ENCODE measurements around the gene COPS3.

DNA sequence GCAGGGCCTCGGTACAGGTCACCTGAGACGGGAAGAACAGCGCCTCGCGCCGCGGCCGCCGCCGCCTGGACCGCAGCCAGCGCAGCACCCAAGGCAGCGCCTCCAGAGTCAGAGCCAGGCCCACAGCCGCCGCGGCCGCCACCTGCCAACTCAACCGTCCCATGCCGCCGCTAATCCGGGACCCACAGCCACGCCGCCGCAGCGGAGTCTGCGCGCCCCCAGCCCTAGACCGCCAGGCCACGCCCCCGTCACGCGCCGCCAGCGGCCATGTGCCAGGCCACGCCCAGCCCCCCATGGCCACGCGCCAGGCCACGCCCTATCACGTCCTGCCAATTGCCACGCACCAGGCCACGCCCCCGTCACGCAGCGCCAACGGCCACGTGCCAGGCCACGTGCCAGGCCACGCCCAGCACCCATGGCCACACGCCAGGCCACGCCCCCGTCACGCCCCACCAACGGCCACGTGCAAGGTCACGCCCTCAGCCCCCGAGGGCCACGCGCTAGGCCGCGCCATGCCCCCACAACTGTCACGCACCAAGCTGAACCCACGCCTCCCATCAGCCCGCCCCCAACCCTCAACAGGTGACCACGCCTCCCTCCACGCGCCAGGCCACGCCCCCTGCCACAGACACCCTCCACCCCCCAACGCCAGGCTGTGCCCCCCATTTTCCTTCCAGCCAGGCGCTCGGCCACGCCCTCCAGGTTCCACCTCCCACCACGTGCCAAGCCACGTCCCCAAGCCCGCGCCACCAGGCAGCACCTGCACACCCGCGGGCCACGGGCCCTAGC is 74.7 kb downstream of the COPS3 start, which contains the start of gene PLD6:
- no peak for TF ChIP-seq POLR2A (IDR thresholded peaks at IDR 0.05)
- TF ChIP-seq, protein P1, sequence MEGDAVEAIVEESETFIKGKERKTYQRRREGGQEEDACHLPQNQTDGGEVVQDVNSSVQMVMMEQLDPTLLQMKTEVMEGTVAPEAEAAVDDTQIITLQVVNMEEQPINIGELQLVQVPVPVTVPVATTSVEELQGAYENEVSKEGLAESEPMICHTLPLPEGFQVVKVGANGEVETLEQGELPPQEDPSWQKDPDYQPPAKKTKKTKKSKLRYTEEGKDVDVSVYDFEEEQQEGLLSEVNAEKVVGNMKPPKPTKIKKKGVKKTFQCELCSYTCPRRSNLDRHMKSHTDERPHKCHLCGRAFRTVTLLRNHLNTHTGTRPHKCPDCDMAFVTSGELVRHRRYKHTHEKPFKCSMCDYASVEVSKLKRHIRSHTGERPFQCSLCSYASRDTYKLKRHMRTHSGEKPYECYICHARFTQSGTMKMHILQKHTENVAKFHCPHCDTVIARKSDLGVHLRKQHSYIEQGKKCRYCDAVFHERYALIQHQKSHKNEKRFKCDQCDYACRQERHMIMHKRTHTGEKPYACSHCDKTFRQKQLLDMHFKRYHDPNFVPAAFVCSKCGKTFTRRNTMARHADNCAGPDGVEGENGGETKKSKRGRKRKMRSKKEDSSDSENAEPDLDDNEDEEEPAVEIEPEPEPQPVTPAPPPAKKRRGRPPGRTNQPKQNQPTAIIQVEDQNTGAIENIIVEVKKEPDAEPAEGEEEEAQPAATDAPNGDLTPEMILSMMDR (IDR thresholded peaks at IDR 0.05): peak in 1 of 4 experiments; percentile 31
- TF ChIP-seq POLR2AphosphoS5 (IDR thresholded peaks at IDR 0.05): peak; percentile 90
